ENCODE data around the gene PSG5.
"Not testable (repeated sequence)": the region's sequence is repeated elsewhere in the genome, so short reads cannot be mapped to it uniquely, and the experiment has no call there.

Gene PSG5

DNA sequence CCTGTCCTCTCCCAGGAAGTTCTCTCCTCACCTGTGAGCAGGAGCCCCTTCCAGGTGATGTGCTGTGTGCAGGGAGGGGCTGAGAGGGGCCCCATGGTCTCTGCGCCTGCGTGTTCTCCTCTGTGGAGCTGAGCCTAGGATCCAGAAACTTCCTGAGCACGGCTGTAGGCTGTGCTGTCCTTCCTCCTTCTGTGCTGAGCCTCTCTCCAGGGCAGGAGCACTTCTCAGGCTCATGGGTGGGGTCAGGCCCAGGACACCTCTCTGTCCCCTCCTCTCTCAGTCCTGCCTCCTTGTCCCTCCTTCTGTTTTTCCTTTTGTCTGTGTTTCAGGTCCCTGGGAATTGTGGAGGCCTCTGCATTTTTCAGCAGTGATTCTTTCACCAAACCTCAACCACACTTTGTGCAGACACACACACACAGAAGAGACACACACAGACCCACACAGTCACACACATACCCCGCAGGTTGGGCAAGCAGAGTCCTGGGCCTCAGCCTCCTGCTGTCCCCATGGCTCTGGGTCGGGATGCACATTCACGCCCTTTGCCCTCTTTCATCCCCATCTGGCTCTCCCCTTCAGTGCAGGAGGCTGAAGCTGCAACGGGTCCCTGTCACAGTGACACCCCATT, at the start of gene PSG5:
TSS of gene PSG5 (minus strand) at position 226 of the 625 bp plus-strand sequence. CDS start at position 95, 131 bp downstream.
- DNase-seq (ENCODE audit: low read depth): not testable (repeated sequence)

- not testable (repeated sequence) for DNase-seq (ENCODE audit: low read depth)
Measured at GRCh38 chr19:43235686-43236085, 49.4 kb upstream of the PSG5 start.

- DNase-seq (ENCODE audit: low read depth): no peak
Measured at GRCh38 chr19:43229315-43229714, 43.0 kb upstream of the PSG5 start.

DNA sequence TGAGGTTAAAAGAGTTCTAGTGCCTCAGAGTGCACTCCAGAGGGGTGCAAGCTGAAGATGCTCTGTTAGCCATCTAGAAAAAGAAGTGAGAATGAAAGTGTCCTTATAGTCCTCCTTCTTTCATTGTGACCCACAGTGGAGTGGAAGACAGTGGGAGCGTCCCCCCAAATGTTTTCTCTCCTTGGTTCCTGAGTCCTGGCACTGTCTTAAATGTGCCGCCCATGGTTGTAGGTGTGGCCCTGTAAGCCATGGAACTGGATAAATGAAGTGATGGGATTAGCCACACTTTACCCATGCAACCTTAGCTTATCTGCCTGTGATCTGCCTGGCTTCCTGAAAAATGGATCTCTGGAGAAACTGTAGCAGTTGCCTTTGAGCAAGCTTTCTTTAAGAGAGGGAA, 42.4 kb upstream of the PSG5 start:
- not testable (repeated sequence) for DNase-seq (ENCODE audit: low read depth)

- not testable (repeated sequence) for DNase-seq (ENCODE audit: low read depth)
Measured at GRCh38 chr19:43226986-43227385, 40.6 kb upstream of the PSG5 start.

DNA sequence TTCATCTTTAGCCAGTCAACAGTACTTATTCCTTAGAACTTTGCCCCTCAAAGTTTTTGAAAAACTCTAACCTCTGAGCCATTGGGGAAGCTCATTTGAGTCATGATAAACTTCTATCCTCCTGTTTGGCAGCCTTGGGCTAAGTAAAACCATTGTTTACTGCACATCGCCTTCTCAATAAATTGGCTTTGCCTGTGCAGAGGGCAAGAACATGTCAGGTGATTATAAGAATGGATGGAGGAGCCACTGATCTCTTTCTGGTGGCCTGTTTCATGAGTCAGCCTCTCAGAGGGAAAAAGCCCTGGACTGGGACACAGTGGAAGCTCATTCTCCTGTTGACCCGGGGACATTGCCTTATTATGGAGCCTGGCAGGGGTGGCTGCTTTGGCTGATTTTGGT, 38.5 kb upstream of the PSG5 start:
- no peak for DNase-seq (ENCODE audit: low read depth)

- DNase-seq (ENCODE audit: low read depth): not testable (repeated sequence)
Measured at GRCh38 chr19:43224201-43224854, 38.0 kb upstream of the PSG5 start.

- DNase-seq (ENCODE audit: low read depth): not testable (repeated sequence)
Measured at GRCh38 chr19:43221891-43222290, 35.6 kb upstream of the PSG5 start.

GRCh38 chr19:43219136-43219535, 32.8 kb upstream of the PSG5 start:
- not testable (repeated sequence) for DNase-seq (ENCODE audit: low read depth)

- DNase-seq (ENCODE audit: low read depth): not testable (repeated sequence)
Measured at GRCh38 chr19:43215881-43216280, 29.5 kb upstream of the PSG5 start.

DNA sequence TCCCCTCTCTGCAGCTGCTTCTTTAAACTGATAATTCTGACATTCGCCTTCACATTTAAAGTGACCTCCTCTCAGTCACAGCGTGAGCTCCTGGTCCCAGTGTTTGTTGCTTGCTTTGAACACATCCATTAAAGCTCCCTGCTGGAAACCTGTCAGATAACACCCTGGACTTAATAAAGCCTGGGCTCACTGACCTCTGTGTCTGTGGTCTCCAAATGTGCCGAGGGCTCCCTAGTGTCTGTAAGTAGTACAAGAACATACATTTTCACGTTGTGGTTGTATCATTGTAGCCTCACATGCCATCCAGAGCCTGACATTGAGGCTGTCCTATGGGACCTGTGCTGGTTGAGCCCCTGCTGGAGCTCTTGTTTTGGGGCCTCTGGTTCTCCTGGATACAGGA, 21.7 kb upstream of the PSG5 start:
- no peak for DNase-seq (ENCODE audit: low read depth)

GRCh38 chr19:43207174-43207573, 20.8 kb upstream of the PSG5 start:
- not testable (repeated sequence) for DNase-seq (ENCODE audit: low read depth)

DNA sequence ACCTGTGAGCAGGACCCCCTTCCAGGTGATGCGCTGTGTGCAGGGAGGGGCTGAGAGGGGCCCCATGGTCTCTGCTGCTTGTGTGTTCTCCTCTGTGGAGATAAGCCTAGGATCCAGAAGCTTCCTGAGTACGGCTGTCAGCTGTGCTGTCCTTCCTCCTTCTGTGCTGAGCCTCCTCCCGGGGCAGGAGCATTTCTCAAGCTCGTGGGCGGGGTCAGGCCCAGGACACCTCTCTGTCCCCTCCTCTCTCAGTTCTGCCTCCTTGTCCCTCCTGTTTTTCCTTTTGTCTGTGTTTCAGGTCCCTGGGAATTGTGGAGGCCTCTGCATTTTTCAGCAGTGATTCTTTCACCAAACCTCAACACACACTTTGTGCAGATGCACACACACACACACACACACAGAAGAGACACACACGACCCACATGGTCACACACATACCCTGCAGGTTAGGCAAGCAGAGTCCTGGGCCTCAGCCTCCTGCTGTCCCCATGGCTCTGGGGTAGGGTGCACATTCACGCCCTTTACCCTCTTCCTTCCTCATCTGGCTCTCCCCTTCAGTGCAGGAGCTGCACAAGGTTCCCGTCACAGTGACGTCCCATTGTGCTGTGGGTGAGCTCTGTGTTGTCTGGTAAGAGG, 19.3 kb upstream of the PSG5 start, which contains the start of gene PSG4:
TSS of gene PSG4 (minus strand) at position 168 of the 635 bp plus-strand sequence. CDS start at position 66, 102 bp downstream.
- DNase-seq (ENCODE audit: low read depth): not testable (repeated sequence)

- not testable (repeated sequence) for DNase-seq (ENCODE audit: low read depth)
Measured at GRCh38 chr19:43203611-43204010, 17.3 kb upstream of the PSG5 start.

- not testable (repeated sequence) for DNase-seq (ENCODE audit: low read depth)
Measured at GRCh38 chr19:43201891-43202290, 15.6 kb upstream of the PSG5 start.

DNA sequence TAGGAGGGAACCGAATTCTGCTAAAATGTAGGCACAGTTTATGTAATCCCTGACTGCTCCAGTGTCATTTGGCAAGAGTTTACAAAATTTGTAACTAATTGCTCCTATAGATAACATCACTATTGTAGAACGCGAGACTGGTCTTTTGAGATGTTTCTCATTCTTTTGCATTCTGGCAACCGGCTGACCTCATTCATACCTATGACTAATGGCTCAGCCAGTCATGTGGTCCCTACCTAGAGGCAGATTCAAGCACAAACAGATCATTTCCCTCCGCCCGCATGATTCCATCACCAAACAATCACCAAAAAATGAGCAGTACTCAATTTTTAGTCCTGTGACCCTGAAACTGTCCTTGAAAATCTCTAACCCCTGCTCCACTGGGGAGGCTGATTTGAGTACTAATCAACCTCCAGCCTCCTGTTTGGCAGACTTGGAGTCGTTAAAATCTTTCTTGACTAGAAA, 15.0 kb upstream of the PSG5 start:
- DNase-seq (ENCODE audit: low read depth): peak; percentile 65

DNA sequence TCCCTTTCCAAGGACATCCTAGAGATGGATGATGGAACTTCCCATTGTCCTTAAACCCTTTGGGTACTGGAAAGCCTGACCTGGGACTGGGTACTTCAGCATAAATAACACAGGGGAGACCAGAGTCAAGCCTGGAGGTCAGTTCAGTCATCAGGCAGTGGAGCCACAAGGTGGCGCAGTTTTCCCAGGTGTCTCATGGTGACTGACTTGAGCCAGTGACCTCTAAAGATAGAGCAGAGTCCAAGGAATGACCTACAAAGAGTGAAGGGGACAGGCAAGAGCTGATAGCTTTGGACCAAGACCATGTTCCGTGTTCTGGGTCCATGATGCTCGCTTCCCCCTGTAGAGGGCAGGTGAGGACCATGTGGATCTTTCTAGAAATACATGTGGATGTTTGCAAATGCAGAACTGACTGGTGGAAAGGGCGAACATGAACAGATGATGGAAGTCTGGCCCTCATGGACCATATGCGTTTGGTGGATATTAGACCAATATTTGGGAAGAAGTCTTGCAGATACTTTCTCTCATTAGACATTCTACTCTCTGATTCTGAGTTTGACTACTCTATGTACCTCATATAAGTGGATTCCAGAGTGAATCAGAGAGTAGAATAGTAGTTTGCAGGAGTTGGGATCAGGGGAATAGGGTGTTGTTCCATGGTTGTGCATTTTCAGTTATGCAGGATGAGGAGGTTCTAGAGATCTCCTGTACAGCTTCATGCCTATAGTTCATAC, 12.5 kb upstream of the PSG5 start:
- DNase-seq (ENCODE audit: low read depth): not testable (repeated sequence)

GRCh38 chr19:43197666-43198397, 11.5 kb upstream of the PSG5 start:
- not testable (repeated sequence) for DNase-seq (ENCODE audit: low read depth)

GRCh38 chr19:43194397-43194796, 8.1 kb upstream of the PSG5 start:
- DNase-seq (ENCODE audit: low read depth): not testable (repeated sequence)

- not testable (repeated sequence) for DNase-seq (ENCODE audit: low read depth)
Measured at GRCh38 chr19:43192381-43193155, 6.2 kb upstream of the PSG5 start.

GRCh38 chr19:43188092-43188491, 1.8 kb upstream of the PSG5 start:
- DNase-seq (ENCODE audit: low read depth): not testable (repeated sequence)
